ENCODE data around the gene APP.

- TF ChIP-seq CTCF (conservative IDR thresholded peaks at IDR 0.05) = no peak
- no peak for TF ChIP-seq EZH2 (IDR thresholded peaks at IDR 0.05; ENCODE audit: low read depth)
Measured at GRCh38 chr21:25934130-25934529, 236.4 kb downstream of the APP start.

Data from PC-9 (cell line).